Skeletal muscle tissue (tissue), 4 donors: ENCODE measurements around the gene NIM1K. TPM values are rescaled to one million over a fixed set of nuclear protein-coding genes. Genes with fewer than 3 reads are reported as not detected.

ENCODE experiments used
- H3K27ac ChIP-seq: one replicate; pipeline ENCODE4 v1.7.0; 2013; ENCODE audit warnings: mild to moderate bottlenecking, low read depth, low read length, inconsistent platforms
- H3K27me3 ChIP-seq, 3 donors: one replicate each; pipeline ENCODE4 v1.7.0; 2013; ENCODE audit warnings: low read length in 3 of 3; ENCODE audit not compliant: control insufficient read depth in 3 of 3, insufficient read depth in 3 of 3
- H3K36me3 ChIP-seq, 3 donors: one replicate each; pipeline ENCODE4 v1.7.0; 2013; ENCODE audit warnings: low read length in 3 of 3; ENCODE audit not compliant: control insufficient read depth in 3 of 3, insufficient read depth in 3 of 3
- H3K4me1 ChIP-seq, 3 donors: one replicate each; pipeline ENCODE4 v1.7.0; 2013; ENCODE audit warnings: low read length in 3 of 3, mild to moderate bottlenecking in 3 of 3; ENCODE audit not compliant: control insufficient read depth in 3 of 3, insufficient read depth in 3 of 3
- H3K4me3 ChIP-seq, 3 donors: one replicate each; pipeline ENCODE4 v1.7.0; 2013; ENCODE audit warnings: low read length in 3 of 3
- H3K9ac ChIP-seq, 3 donors: one replicate each; pipeline ENCODE4 v1.7.0; 2013; ENCODE audit warnings: low read length in 3 of 3, mild to moderate bottlenecking in 3 of 3, moderate library complexity in 2 of 3, low read depth in 1 of 3
- H3K9me3 ChIP-seq, 3 donors: one replicate each; pipeline ENCODE4 v1.7.0; 2013; ENCODE audit warnings: low read length in 3 of 3; ENCODE audit not compliant: control insufficient read depth in 3 of 3
- total RNA-seq: library from RNA; depleted of rRNA; stranded (reverse); fragments of >200 nt; gene quantifications from one replicate; pipeline ENCODE4 v1.2.3, GENCODE V29; 2014
- donor health status: Osteomylitis.

The NIM1K gene
- total RNA-seq, 1 donor from 2014 or later, result 0.52 TPM

GRCh38 chr5:43216941-43217340, 24.9 kb downstream of the NIM1K start:
- no peaks in the 10 kb centered on the region for H3K9me3 ChIP-seq
- H3K27ac ChIP-seq, result no peak overlapping the region
- H3K27me3 ChIP-seq, result no peaks in the 10 kb centered on the region
- no peaks in the 10 kb centered on the region for H3K4me1 ChIP-seq
- H3K4me3 ChIP-seq, result no peak overlapping the region
- H3K36me3 ChIP-seq, result no peaks in the 10 kb centered on the region
- no peak overlapping the region for H3K9ac ChIP-seq

- H3K36me3 ChIP-seq, result no peaks in the 10 kb centered on the region
- no peak overlapping the region for H3K27ac ChIP-seq
- no peaks in the 10 kb centered on the region for H3K4me1 ChIP-seq
- no peak overlapping the region for H3K9ac ChIP-seq
- no peak overlapping the region for H3K4me3 ChIP-seq
- H3K9me3 ChIP-seq, result no peaks in the 10 kb centered on the region
- no peaks in the 10 kb centered on the region for H3K27me3 ChIP-seq
Observed at GRCh38 chr5:43219120-43219519, 27.1 kb downstream of the NIM1K start.

- no peak overlapping the region for H3K4me3 ChIP-seq
- H3K36me3 ChIP-seq, result no peaks in the 10 kb centered on the region
- no peaks in the 10 kb centered on the region for H3K27me3 ChIP-seq
- H3K9me3 ChIP-seq, result no peaks in the 10 kb centered on the region
- no peak overlapping the region for H3K27ac ChIP-seq
- no peaks in the 10 kb centered on the region for H3K4me1 ChIP-seq
- no peak overlapping the region for H3K9ac ChIP-seq
Observed at GRCh38 chr5:43221502-43221901, 29.5 kb downstream of the NIM1K start.

- no peaks in the 10 kb centered on the region for H3K9me3 ChIP-seq
- no peaks in the 10 kb centered on the region for H3K36me3 ChIP-seq
- H3K27me3 ChIP-seq, result no peaks in the 10 kb centered on the region
- no peaks in the 10 kb centered on the region for H3K4me1 ChIP-seq
- H3K4me3 ChIP-seq, result no peak overlapping the region
- H3K27ac ChIP-seq, result no peak overlapping the region
- H3K9ac ChIP-seq, result no peak overlapping the region
Observed at GRCh38 chr5:43225649-43226245, 33.7 kb downstream of the NIM1K start.

- Histone ChIP-seq H3K9ac (no peak overlapping the region), H3K27ac (no peak overlapping the region), H3K36me3 (no peaks in the 10 kb centered on the region), H3K27me3 (no peaks in the 10 kb centered on the region), H3K4me1 (no peaks in the 10 kb centered on the region), H3K9me3 (no peaks in the 10 kb centered on the region), H3K4me3 (no peak overlapping the region)
Observed at GRCh38 chr5:43227655-43228054, 35.6 kb downstream of the NIM1K start.

GRCh38 chr5:43230707-43231106, 38.7 kb downstream of the NIM1K start:
- H3K27ac ChIP-seq, result no peak overlapping the region
- H3K9me3 ChIP-seq, result no peaks in the 10 kb centered on the region
- H3K36me3 ChIP-seq, result no peaks in the 10 kb centered on the region
- H3K4me1 ChIP-seq, result no peaks in the 10 kb centered on the region
- H3K4me3 ChIP-seq, result no peak overlapping the region
- H3K27me3 ChIP-seq, result no peaks in the 10 kb centered on the region
- H3K9ac ChIP-seq, result no peak overlapping the region

- H3K36me3 ChIP-seq, result no peaks in the 10 kb centered on the region
- no peak overlapping the region for H3K9ac ChIP-seq
- no peaks in the 10 kb centered on the region for H3K4me1 ChIP-seq
- no peak overlapping the region for H3K4me3 ChIP-seq
- no peak overlapping the region for H3K27ac ChIP-seq
- no peaks in the 10 kb centered on the region for H3K9me3 ChIP-seq
- H3K27me3 ChIP-seq, result no peaks in the 10 kb centered on the region
Observed at GRCh38 chr5:43231977-43232376, 40.0 kb downstream of the NIM1K start.

- Histone ChIP-seq H3K9me3 (no peaks in the 10 kb centered on the region), H3K4me3 (no peak overlapping the region), H3K36me3 (no peaks in the 10 kb centered on the region), H3K9ac (no peak overlapping the region), H3K27ac (no peak overlapping the region), H3K4me1 (no peaks in the 10 kb centered on the region), H3K27me3 (no peaks in the 10 kb centered on the region)
Observed at GRCh38 chr5:43232943-43233833, 41.2 kb downstream of the NIM1K start.

- no peak overlapping the region for H3K27ac ChIP-seq
- H3K4me1 ChIP-seq, result no peaks in the 10 kb centered on the region
- no peaks in the 10 kb centered on the region for H3K27me3 ChIP-seq
- H3K4me3 ChIP-seq, result no peak overlapping the region
- H3K36me3 ChIP-seq, result no peaks in the 10 kb centered on the region
- H3K9ac ChIP-seq, result no peak overlapping the region
- no peaks in the 10 kb centered on the region for H3K9me3 ChIP-seq
Observed at GRCh38 chr5:43233946-43234345, 41.9 kb downstream of the NIM1K start.

GRCh38 chr5:43236653-43237355, 44.8 kb downstream of the NIM1K start:
- Histone ChIP-seq H3K9ac (no peak overlapping the region), H3K27ac (no peak overlapping the region), H3K4me3 (no peak overlapping the region), H3K27me3 (no peaks in the 10 kb centered on the region), H3K9me3 (no peaks in the 10 kb centered on the region), H3K36me3 (no peaks in the 10 kb centered on the region), H3K4me1 (no peaks in the 10 kb centered on the region)
